Inflammatory macrophage treated with lipopolysaccharide for 4 hours (primary cell): Measurements from ENCODE around the gene RFTN1.

Source experiments
- DNase-seq: peaks from one replicate; pipeline ENCODE4 v3.0.0-alpha.2; 2020

RFTN1 gene, protein sequence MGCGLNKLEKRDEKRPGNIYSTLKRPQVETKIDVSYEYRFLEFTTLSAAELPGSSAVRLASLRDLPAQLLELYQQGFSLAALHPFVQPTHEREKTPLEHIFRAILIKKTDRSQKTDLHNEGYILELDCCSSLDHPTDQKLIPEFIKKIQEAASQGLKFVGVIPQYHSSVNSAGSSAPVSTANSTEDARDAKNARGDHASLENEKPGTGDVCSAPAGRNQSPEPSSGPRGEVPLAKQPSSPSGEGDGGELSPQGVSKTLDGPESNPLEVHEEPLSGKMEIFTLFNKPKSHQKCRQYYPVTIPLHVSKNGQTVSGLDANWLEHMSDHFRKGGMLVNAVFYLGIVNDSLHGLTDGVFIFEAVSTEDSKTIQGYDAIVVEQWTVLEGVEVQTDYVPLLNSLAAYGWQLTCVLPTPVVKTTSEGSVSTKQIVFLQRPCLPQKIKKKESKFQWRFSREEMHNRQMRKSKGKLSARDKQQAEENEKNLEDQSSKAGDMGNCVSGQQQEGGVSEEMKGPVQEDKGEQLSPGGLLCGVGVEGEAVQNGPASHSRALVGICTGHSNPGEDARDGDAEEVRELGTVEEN

DNA sequence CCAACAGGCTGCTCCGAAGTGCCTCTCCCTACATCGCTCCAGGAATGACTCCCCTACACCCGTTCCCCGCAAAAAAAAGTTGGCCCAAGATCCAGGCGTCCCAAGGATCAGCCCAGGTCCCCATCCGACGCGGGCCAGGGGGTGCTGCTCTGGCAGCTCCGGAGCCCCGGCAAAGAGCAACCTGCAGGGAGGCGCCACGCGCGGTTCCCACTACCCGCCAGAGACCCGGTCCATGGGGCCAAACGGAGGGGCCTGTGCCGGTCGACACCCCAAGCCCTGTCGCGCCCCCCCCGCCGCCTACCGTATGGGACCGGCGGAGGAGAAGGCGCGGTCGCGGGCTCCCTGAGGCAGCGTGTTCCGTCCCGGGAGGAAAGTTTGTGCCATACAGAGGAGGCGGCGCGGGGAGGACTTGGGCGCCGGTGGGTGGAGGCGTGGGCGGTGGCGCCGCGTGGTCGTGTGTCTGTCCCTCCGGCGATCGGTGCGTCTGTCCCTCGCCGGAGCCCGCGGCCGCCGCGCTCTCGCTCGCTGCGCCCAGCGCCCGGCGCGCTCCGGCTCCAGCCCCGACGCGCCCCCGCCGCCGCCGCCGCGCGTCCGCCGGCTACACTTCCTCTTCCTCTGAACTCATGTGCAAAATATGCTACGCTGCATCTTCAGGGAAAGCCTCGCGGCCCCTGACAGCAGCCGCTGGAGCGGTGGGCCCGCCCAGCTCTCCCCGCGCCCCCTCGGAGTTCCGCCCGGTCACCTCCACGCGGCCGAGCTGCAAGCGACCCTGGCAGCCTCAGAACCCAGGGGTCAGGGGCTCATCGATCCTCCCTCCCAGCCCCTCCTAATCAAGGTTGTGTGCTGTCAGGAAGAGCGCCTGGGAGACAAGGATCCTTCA lies at the start of gene RFTN1:
Gene RFTN1, minus strand, starts transcription at position 559 of the 880 bp plus-strand sequence. CDS start 19,830 bp downstream, outside the sequence.
- peak; percentile 77 for DNase-seq

DNA sequence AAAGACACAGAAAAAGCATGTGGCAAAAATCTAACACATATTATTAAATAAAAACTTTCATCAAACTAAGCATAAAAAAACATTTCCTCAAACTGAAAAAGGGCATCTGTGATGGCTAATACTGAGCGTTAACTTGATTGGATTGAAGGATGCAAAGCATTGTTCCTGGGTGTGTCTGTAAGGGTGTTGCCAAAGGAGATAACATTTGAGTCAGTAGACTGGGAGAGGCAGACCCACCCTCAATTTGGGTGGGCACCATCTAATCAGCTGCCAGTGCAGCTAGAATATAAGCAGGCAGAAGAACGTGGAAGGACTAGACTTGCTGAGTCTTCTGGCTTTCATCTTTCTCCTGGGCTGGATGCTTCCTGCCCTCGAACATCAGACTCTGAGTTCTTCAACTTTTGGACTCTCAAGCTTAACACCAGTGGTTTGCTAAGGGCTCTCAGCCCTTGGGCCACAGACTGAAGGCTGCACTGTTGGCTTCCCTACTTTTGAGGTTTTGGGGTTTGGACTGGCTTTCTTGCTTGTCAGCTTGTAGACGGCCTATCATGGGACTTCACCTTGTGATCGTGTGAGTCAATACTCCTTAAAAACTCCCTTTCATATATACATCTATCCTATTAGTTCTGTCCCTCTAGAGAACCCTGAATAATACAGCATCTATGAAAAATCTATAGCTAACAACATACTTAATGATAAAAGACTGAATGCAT lies 46.3 kb upstream of the RFTN1 start:
- DNase-seq, result no peak

DNA sequence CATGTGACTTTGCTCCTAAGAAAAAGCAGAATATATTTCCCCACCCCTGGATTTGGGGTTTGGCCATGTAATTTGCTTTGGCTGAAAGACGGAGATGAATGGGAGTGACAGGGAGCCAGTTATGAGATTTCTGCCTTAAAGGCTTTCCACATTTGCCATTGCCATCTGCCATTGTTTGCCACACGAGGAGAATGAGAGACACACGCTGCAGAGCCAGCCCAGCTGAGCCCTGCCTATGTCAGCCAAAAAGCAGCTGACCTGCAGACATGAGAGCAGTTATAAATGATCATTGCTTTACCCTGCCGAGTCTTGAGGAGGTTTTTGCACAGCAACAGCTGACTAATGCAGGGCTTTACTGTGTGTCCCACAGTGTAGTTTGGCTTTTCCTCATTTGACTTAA lies 40.6 kb upstream of the RFTN1 start:
- DNase-seq, result no peak

DNA sequence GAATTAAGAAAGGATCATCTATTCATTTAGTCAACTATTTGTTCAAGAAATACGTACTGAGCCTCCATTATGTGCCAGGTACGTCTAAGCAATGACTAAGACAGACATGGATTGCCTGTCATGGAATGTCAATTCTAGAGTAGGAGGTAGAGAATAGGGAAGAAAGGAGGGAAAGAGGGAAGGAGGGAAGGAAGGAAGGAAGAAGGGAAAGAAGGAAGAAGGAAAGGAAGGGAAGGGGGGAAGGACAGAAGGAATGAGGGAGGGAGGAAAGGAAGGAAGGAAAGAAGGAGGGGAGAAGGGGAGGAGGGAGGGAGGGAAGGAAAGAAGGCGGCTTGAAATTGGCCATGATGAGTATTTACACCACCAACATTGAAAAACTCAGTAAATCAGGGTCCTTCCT lies 39.3 kb upstream of the RFTN1 start:
- no peak for DNase-seq

DNA sequence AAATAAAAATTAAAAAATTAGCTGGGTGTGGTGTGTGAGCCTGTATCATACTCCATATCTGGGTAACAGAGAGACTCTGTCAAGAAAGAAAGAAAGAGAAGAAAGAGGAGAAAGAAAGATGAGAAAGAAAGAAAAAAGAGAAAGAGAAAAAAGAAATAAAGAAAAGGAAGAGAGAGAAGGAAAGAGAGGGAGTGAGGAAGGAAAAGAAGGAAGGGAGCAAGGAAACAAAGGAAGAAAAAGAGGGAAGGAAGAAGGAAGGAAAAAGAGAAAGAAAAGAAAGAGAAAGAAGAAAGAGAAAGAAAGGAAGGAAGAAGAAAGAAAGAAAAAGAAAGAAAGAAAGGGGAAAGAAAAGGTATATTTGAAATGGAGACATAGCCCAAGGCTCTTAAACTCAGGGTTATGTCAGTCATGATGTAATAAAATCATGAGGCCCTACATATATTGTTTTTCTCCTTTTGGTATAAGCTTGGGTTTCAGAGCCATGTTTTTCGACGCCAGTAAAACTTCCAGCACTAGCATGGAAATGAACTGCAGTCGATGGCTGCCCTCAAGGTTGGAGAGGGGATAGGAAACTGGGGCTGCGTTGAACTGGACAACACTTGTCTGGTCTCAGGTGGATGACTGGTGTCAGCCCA lies 38.0 kb upstream of the RFTN1 start:
- no peak for DNase-seq

DNA sequence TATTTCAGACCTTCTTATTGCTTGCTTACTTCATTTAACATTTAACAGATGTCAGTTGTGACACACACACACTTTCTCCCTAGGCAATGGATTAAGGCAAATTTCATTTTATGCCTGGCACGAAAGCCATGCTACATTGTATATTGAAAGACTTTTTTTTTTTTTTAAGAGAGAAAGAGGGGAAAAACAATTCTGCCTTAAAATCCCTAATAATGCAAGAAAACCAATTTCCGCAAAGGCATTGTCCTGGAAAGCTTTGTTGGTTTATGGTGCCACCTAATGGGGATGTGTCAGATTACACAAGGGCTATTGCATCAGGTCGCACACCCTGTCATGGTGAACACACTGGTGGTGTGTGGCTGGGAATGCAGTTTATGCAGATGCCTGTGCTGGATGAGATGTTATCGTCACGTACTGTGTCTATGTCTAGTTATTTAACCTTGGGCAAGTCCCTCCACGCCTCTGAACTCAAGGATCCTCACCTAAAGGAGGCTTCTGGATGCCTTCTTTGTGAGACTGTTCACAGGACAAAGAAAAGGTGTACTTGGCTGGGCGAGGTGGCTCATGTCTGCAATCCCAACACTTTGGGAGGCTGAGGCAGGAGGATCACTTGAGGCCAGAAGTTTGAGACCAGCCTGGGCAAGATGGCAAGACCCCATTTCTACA lies 37.3 kb upstream of the RFTN1 start:
- peak; percentile 84 for DNase-seq

DNA sequence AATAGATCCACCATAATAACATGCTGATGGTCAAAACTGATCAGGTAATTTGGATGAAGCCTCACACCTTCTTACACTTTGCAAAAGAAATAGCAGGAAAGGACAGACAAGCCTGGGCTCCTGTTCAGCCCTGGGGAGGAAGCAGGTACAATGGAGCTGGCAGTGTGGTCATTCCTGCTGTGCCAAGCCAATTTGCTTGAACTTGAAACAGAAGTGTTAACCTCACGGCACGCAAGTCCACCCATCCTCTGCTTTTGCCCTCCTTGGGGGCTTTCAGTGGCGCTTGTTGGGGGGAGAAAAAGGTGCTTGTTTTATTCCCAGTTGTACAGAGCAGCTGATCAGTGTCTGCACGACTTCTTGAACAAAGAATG lies 36.8 kb upstream of the RFTN1 start:
- no peak for DNase-seq

DNA sequence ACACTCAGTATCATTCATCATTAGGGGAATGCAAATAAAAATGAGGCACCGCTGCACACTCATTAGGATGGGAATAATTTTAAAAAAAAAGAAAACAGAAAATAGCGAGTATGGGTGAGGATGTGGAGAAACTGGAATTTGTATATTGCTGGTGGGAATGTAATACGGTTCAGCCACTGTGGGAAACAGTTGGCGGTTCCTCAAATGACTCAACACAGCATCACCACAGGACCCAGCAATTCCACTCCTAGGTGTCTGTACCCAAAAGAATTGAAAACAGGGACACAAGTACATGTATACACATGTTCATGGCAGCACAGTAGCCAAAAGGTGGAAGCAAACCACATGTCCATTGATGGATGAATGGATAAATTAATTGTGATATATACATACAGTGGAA lies 35.2 kb upstream of the RFTN1 start:
- no peak for DNase-seq

DNA sequence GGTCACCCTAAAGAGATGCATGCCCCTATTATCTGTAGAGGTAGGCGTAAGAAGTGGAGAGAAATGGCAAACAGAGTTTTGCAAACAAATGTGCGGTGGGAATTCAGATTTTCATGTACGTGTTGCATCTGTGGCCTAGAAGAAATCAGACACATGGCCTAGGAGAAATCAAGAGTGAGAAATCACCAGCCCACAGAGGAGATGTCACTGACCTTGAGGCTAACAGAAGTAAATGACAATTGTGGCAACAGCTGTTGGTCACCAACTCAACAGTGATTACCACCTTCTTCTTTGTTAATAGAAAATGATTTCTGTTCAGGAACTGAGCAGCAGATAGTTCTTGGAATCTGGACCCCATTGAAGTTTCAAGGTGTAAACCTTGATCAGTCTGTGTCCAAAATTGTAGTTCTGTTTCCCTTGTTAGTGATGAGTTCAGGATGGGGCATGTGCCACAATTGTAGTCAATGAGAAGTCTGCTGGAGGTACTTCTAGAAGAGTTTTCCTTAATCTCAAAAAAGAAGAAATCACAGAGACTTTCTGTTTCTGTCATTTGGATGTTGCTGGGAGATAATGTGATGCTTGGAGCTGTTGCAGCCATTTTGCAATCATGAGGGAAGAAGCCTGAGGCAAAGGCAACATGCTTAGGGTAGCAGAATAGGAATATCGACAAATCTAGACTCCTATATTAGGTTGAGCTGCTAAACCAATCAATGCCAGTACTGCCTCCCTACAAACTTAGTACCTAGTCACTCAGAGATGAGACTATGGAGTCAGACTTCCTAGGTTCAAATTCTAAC lies 34.3 kb upstream of the RFTN1 start:
- peak; percentile 71 for DNase-seq

DNA sequence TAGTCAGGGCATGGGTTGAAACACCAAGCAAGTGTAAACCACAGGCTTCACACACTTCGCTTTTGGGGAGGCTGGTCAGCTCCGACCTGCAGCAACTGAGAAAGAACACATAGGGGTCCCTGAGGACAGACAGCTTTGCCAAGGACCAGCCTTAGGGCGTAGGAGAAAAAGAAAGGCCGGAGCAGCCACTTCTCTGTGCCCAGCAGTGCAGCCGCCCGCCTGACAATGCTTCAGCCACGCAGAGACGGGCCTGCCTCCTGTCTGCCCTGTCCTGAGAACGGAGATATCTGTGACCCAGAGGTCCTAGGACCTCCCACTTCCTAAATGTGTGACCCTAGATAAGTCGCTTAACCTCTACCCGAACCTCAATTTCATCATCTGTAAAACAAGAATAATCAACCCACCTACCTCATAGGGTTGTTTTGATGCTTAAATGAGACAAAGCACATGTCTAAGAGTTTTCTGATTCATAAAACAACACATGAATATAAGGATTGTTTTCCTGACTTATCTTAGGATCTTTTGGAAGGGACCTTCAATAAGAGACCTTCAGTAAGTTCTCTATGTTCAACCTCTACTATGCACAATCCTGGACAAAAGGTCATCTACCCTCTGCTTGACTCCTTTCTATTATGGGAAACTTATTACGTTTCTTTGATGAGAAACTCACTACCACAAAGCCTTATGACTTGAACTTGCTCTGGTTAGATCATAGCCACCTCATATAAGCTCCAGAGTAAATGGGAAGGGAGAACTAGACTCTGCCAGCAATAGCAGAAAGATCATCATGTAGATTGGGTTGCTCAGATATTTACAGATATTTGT lies 32.9 kb upstream of the RFTN1 start:
- DNase-seq, result peak; percentile 73

DNA sequence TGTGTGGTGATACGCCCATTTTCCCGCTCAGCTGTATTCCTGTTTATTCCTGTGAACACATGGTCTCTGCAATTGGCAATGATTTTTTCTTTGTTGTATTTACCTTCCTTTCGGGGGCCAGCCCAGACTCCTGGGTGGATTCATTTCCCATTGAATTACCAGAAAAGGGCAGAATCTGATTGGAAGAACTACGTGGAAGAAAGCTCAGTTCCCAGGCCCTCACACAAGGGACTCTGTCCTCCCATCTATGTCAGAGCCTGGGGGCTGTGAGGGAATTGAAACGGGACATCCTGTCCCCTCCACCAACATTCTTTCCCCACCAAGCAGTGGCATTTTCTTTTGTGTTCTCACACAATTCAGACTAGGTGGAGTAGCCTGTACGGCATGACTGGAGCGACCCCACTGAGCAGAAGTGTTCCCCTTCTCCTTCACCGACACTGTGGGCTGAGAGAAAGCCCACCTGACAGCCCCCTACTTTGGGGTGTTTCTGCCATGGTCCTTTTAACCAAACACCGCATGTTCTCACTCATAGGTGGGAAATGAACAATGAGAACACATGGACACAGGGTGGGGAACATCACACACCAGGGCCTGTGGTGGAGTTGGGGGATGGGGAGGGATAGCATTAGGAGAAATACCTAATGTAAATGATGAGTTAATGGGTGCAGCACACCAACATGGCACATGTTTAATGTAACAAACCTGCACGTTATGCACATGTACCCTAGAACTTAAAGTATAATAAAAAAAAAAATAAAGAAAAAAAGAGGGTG lies 32.1 kb upstream of the RFTN1 start:
- no peak for DNase-seq

DNA sequence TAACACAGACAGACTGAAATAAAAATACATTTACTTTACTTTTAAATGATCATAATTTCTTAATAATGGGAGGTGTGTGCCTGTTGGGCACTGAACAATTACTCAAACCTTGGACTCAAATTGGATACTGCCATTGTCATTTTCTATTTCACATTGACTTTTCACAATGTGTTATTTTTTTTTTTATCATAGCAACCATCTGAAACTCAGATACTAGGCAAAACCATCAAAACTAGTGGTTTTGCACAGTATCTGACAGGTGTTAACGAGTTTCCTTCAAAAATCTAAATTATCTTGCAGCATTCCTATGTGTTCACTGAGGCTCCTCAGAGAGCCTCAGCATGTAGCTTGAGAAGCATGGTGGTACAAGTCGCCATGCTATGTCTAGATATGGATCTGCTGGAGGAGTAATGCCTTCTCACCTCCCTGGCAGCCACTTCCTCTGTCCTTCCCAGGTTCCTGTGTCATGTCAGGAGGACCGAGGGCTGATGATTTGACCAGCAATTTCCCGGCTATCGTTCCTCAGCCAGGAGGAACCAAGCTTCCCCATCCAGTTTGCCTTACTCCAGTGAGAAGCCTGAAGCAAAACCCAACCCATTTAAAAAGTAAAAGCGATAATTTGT lies 29.9 kb upstream of the RFTN1 start:
- no peak for DNase-seq

DNA sequence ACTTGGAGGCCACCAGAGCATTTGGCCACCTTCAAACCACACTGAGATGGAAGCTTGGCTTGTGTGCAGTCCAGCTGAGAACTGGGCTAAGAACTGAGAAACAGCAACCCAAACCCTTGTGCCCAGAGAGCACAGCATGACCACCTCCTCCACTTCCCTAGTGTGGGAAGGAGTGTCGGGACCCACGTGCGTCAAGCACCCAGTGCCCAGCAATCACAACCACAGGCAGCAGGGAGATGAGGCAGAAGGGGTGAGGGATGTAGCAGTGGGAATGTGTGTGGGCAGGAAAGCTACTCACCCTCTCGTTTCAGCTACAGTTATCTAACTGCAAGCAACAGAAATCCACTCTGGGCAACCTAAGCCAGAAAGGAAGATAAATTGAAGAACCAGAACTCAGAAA lies 25.0 kb upstream of the RFTN1 start:
- DNase-seq, result peak; percentile 73

DNA sequence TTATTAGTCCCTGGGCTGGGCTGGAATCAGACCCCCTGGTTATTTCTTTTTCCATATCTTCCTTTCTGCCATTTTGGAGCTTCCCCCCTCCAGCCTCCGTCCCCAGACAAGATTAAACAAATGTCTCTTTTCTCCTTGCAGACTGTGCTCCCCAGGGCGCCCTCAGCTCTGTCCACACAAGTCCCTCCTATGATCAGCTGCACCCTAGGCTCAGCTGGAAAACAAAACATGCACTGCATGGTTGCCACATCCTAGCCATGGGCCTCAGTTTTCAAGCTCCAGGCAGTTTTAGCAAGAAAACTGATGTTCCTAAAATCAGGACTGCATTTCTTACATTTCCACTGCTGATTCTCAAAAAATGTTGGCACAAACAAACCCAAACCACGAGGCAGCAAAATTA lies 23.5 kb upstream of the RFTN1 start:
- DNase-seq, result no peak

DNA sequence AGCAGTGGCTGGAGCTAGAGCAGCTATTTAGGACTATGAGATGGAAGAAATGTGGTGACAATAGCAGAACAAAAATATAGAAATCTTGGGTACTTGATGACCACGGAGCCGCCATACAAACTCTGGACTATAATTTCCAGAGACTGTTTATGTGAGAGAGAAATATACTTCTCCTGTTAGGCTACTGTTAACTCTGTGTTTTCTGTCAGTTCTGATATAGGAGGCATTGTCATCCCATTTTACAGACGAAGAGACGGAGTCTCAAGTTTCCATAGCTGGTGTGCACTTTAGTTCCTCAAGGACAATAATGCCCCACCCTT lies 22.8 kb upstream of the RFTN1 start:
- DNase-seq, result no peak

DNA sequence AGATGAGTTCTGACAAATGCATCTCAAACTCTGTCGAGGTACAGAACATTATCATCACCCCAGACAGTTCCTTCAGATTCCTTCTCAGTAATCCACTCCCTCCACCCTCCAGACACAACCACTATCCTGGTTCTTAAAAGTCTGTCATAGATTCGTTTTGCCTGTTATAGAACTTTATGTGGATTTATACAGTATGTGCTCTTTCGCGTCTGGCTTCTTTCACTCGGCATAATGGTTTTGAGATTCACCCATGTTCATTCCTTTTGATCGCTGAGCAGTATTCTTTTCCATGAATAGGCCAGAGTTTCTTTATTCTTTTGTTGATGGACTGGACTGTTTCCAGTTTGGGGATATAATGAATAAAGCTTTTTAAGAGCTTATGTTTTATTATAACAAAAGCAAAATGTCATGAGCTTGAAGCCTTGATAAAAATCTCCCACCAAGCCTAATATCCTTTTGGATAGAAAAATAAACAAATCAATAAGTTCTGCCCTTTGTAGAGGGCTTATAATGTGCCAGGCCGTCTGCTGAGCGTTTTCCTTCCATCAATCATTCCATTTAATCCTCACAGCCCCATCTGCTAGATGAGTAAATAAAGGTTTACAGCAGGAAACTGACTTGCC lies 21.3 kb upstream of the RFTN1 start:
- DNase-seq, result no peak

DNA sequence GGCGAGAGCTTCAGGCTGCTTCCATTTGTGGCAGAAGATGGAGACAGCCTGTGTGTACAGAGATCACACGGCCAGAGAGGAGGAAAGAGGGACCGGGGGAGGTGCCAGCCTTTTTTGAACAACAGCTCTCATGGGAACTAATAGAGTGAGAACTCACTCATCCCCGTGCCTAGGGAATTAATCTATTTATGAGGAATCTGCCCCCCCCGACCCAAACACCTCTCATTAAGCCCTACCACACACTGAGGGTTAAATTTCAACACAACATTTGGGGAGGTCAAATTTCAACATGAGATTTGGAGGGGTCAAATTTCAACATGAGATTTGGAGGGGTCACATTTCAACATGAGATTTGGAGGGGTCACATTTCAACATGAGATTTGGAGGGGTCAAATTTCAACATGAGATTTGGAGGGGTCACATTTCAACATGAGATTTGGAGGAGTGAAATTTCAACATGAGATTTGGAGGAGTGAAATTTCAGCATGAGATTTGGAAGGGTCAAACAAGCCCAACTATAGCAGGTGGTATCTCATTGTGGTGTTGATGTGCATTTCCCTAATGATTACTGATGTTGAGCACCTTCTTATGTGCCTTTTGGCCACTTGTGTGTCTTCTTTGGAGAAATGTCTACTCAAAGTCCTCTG lies 20.6 kb upstream of the RFTN1 start:
- DNase-seq, result no peak

DNA sequence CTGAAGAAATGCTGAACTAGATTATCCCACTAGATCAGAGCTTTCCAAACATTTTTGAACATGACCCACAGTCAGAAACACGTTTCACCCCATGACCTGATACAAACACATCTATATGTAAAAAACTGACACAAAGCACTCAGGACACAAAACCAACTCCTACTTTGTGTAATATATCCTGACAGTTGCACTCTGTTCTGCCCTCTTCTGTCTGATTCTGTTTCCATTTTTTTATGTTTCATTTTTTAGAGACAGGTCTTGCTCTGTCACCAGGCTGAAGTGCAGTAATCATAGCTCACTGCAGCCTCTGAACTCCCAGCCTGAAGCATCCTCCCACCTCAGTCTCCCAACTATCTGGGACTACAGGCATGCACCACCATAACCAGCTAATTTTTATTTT lies 15.8 kb upstream of the RFTN1 start:
- DNase-seq, result no peak
